BLaER1 treated with 17β-estradiol and CSF1 and Interleukin-3, amounts not matched to agents 10 nM and 100 nM (cell line): ENCODE data around the gene ADAMTS10.
"Not testable (repeated sequence)": the region's sequence is repeated elsewhere in the genome, so short reads cannot be mapped to it uniquely, and the experiment has no call there.

Source experiments
- H3K27ac ChIP-seq, 11 experiments: shearing (Covaris generic); formaldehyde crosslinking; 2 replicates each; pipeline ENCODE4 v1.8.1; 2022
- H3K27me3 ChIP-seq, 11 experiments: shearing (Covaris generic); formaldehyde crosslinking; 2 replicates each; pipeline ENCODE4 v1.8.1; 2022
- H3K36me3 ChIP-seq, 11 experiments: shearing (Covaris generic); formaldehyde crosslinking; 2 replicates each; pipeline ENCODE4 v1.8.1; 2022
- H3K4me1 ChIP-seq, 10 experiments: shearing (Covaris generic); formaldehyde crosslinking; 2 replicates each; pipeline ENCODE4 v1.8.1; 2022
- H3K4me2 ChIP-seq, 11 experiments: shearing (Covaris generic); formaldehyde crosslinking; 2 replicates each; pipeline ENCODE4 v1.8.1; 2022
- H3K4me3 ChIP-seq, 10 experiments: shearing (Covaris generic); formaldehyde crosslinking; 2 replicates each; pipeline ENCODE4 v1.8.1; 2022
- H3K9ac ChIP-seq, 11 experiments: shearing (Covaris generic); formaldehyde crosslinking; 2 replicates each; pipeline ENCODE4 v1.8.1; 2022
- H3K9me3 ChIP-seq, 11 experiments: shearing (Covaris generic); formaldehyde crosslinking; replicated peaks in 1 of 11; 2 replicates each; pipeline ENCODE4 v1.8.1; 2022
- H4K20me1 ChIP-seq, 11 experiments: shearing (Covaris generic); formaldehyde crosslinking; 2 replicates each; pipeline ENCODE4 v1.8.1; 2022
- Cebpa-rat ChIP-seq, 11 experiments: shearing (Covaris generic); IDR thresholded peaks; 2 replicates each; pipeline ENCODE4 v1.8.1; 2022

The ADAMTS10 gene

GRCh38 chr19:8571006-8571411 lies 39.5 kb downstream of the ADAMTS10 start:
- H3K9ac ChIP-seq: peak overlapping the region; percentile 75 to 97 (median 89)
- TF ChIP-seq Cebpa-rat (IDR thresholded peaks at IDR 0.05): peak; percentile 17 to 89 (median 71); a peak in 16 of 22 replicates

GRCh38 chr19:8569066-8569771 lies 41.3 kb downstream of the ADAMTS10 start:
- Histone ChIP-seq H3K9ac (peak overlapping the region; percentile 75 to 97 (median 89)), H3K4me2 (peak overlapping the region; percentile 72 to 99 (median 97)), H4K20me1 (peaks cover 0 to 60% (median 18%) of the 10 kb centered on the region in 11 experiments; a peak in 12 of 22 replicates), H3K9me3 (no peaks in the 10 kb centered on the region; a peak in 1 of 22 replicates), H3K27ac (peak overlapping the region; percentile 88 to 99 (median 98)), H3K27me3 (no peaks in the 10 kb centered on the region), H3K36me3 (peaks cover 0 to 85% (median 69%) of the 10 kb centered on the region in 11 experiments; a peak in 17 of 22 replicates), H3K4me3 (peak overlapping the region in 9 of 10 experiments; percentile 2 to 87 (median 48); a peak in 15 of 20 replicates), H3K4me1 (peaks cover 84 to 100% (median 98%) of the 10 kb centered on the region in 10 experiments)
- TF ChIP-seq Cebpa-rat (IDR thresholded peaks at IDR 0.05): peak; percentile 89 to 97 (median 96)

More at GRCh38 chr19:8571006-8571411, 39.5 kb downstream of the ADAMTS10 start:
- peak overlapping the region; percentile 72 to 99 (median 97) for H3K4me2 ChIP-seq
- H3K4me1 ChIP-seq: peaks cover 77 to 100% (median 92%) of the 10 kb centered on the region in 10 experiments
- H3K36me3 ChIP-seq: peaks cover 0 to 84% (median 73%) of the 10 kb centered on the region in 11 experiments; a peak in 17 of 22 replicates
- H3K27ac ChIP-seq: peak overlapping the region; percentile 88 to 99 (median 98)
- H3K9me3 ChIP-seq: peaks cover 0 to 5% (median 0%) of the 10 kb centered on the region in 11 experiments; a peak in 2 of 22 replicates
- H3K27me3 ChIP-seq: no peaks in the 10 kb centered on the region
- H4K20me1 ChIP-seq: peaks cover 0 to 60% (median 0%) of the 10 kb centered on the region in 11 experiments; a peak in 8 of 22 replicates
- peak overlapping the region in 9 of 10 experiments; percentile 47 to 95 (median 79); a peak in 17 of 20 replicates for H3K4me3 ChIP-seq

- Histone ChIP-seq H3K9ac (peak overlapping the region; percentile 75 to 97 (median 89); a peak in 21 of 22 replicates), H4K20me1 (peaks cover 0 to 60% (median 32%) of the 10 kb centered on the region in 11 experiments; a peak in 14 of 22 replicates), H3K36me3 (peaks cover 0 to 86% (median 70%) of the 10 kb centered on the region in 11 experiments; a peak in 17 of 22 replicates)
These were observed 42.9 kb downstream of the ADAMTS10 start for GRCh38 chr19:8567522-8568172.

DNA sequence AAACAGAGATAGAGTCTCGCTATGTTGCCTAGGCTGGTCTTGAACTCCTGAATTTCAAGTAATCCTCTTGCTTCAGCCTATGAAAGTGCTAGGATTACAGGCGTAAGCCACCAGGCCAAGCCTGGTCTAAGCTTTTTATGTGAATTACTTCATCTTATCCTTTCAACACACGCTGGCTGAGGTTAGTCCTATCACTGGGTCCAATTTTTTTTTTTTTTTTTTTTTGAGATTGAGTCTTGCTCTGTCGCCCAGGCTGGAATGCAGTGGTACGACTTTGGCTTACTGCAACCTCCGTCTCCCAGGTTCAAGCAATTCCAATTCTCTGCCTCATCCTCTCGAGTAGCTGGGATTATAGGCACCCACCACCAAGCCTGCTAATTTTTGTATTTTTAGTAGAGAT lies 43.7 kb downstream of the ADAMTS10 start:
- Histone ChIP-seq H3K36me3 (peaks cover 0 to 86% (median 70%) of the 10 kb centered on the region in 11 experiments; a peak in 17 of 22 replicates), H3K27ac (peak overlapping the region; percentile 88 to 99 (median 98); a peak in 21 of 22 replicates), H3K9ac (peak overlapping the region in 8 of 11 experiments; percentile 70 to 93 (median 89); a peak in 11 of 22 replicates), H3K9me3 (no peaks in the 10 kb centered on the region), H3K27me3 (no peaks in the 10 kb centered on the region), H3K4me1 (peaks cover 74 to 100% (median 97%) of the 10 kb centered on the region in 10 experiments), H3K4me3 (no peak overlapping the region), H3K4me2 (peak overlapping the region in 9 of 11 experiments; percentile 90 to 99 (median 97); a peak in 17 of 22 replicates), H4K20me1 (peaks cover 0 to 60% (median 40%) of the 10 kb centered on the region in 11 experiments; a peak in 15 of 22 replicates)
- no peak for TF ChIP-seq Cebpa-rat (IDR thresholded peaks at IDR 0.05)

More at GRCh38 chr19:8567522-8568172, 42.9 kb downstream of the ADAMTS10 start:
- H3K4me2 ChIP-seq: peak overlapping the region; percentile 72 to 99 (median 97)
- H3K27me3 ChIP-seq: no peaks in the 10 kb centered on the region
- no peak for TF ChIP-seq Cebpa-rat (IDR thresholded peaks at IDR 0.05)
- H3K27ac ChIP-seq: peak overlapping the region; percentile 88 to 99 (median 98)
- peak overlapping the region in 3 of 10 experiments; percentile 32 to 46 (median 43); a peak in 5 of 20 replicates for H3K4me3 ChIP-seq
- H3K9me3 ChIP-seq: no peaks in the 10 kb centered on the region; a peak in 1 of 22 replicates
- H3K4me1 ChIP-seq: peaks cover 76 to 100% (median 97%) of the 10 kb centered on the region in 10 experiments

- Histone ChIP-seq H3K27ac (peak overlapping the region; percentile 81 to 99 (median 98)), H4K20me1 (peaks cover 0 to 78% (median 57%) of the 10 kb centered on the region in 11 experiments; a peak in 16 of 22 replicates)
These were observed 45.6 kb downstream of the ADAMTS10 start for GRCh38 chr19:8564866-8565265.

GRCh38 chr19:8561075-8561764 lies 49.3 kb downstream of the ADAMTS10 start:
- Histone ChIP-seq H3K4me3 (no peak overlapping the region), H3K27ac (peak overlapping the region in 10 of 11 experiments; percentile 43 to 99 (median 92); a peak in 17 of 22 replicates), H3K36me3 (peaks cover 0 to 95% (median 83%) of the 10 kb centered on the region in 11 experiments; a peak in 17 of 22 replicates), H3K27me3 (no peaks in the 10 kb centered on the region), H3K9me3 (no peaks in the 10 kb centered on the region), H3K4me2 (peak overlapping the region; percentile 24 to 99 (median 71)), H3K9ac (peak overlapping the region in 5 of 11 experiments; percentile 17 to 42 (median 34); a peak in 6 of 22 replicates), H4K20me1 (peaks cover 0 to 98% (median 92%) of the 10 kb centered on the region in 11 experiments; a peak in 20 of 22 replicates), H3K4me1 (peaks cover 34 to 97% (median 83%) of the 10 kb centered on the region in 10 experiments)
- TF ChIP-seq Cebpa-rat (IDR thresholded peaks at IDR 0.05): no peak

More at GRCh38 chr19:8564866-8565265, 45.6 kb downstream of the ADAMTS10 start:
- Histone ChIP-seq H3K4me2 (peak overlapping the region; percentile 47 to 99 (median 97)), H3K4me1 (peaks cover 58 to 98% (median 93%) of the 10 kb centered on the region in 10 experiments), H3K9ac (peak overlapping the region; percentile 27 to 93 (median 73); a peak in 20 of 22 replicates), H3K36me3 (peaks cover 0 to 90% (median 75%) of the 10 kb centered on the region in 11 experiments; a peak in 17 of 22 replicates), H3K4me3 (peak overlapping the region in 6 of 10 experiments; percentile 15 to 51 (median 24); a peak in 8 of 20 replicates)
- not testable (repeated sequence) for H3K9me3 ChIP-seq, H3K27me3 ChIP-seq

DNA sequence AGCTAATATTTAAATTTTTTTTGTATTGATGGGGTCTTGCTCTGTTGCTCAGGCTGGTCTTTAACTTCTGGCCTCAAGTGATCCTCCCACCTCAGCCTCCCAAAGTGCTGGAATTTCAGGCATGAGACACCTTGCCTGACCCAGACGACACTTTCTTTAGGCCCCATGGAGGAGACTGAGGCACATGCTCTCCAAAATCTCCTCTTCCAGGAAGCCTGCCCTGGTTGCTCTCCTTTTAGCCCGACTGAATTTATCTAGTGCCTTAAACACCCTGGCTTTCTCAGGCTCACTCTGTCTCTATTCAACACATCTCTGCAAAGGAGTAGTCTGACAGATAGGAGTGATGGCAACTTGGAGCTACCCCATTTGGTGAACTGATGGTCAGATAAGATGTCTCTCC lies 52.2 kb downstream of the ADAMTS10 start:
- Histone ChIP-seq H3K27ac (peak overlapping the region; percentile 30 to 65 (median 57); a peak in 20 of 22 replicates), H3K9me3 (no peaks in the 10 kb centered on the region), H4K20me1 (peaks cover 0 to 98% (median 96%) of the 10 kb centered on the region in 11 experiments; a peak in 20 of 22 replicates), H3K9ac (peak overlapping the region in 10 of 11 experiments; percentile 2 to 72 (median 48); a peak in 16 of 22 replicates), H3K36me3 (peaks cover 0 to 95% (median 91%) of the 10 kb centered on the region in 11 experiments; a peak in 19 of 22 replicates), H3K4me1 (peaks cover 15 to 70% (median 55%) of the 10 kb centered on the region in 10 experiments), H3K4me2 (peak overlapping the region in 9 of 11 experiments; percentile 19 to 91 (median 75); a peak in 16 of 22 replicates), H3K4me3 (0 out of 20 replicates have a peak overlapping the region, but pooled peaks of 2 of the 10 experiments have one; percentile 8 to 13), H3K27me3 (no peaks in the 10 kb centered on the region)
- TF ChIP-seq Cebpa-rat (IDR thresholded peaks at IDR 0.05): no peak
